Osteocyte (in vitro differentiated cells): Measurements from ENCODE around the gene DCDC2B. TPM values are rescaled to one million over a fixed set of nuclear protein-coding genes. Genes with fewer than 3 reads are reported as not detected.

Source experiments
- DNase-seq: peaks from one replicate; pipeline ENCODE4 v3.0.0; 2021; ENCODE audit warnings: mixed read lengths; ENCODE audit not compliant: unreplicated experiment; ENCODE audit errors: extremely low spot score
- H3K27ac Mint-ChIP-seq: one replicate; pipeline ENCODE4 v1.8.0; 2021; ENCODE audit warnings: mild to moderate bottlenecking, mixed read lengths; ENCODE audit not compliant: unreplicated experiment
- H3K27me3 Mint-ChIP-seq: one replicate; pipeline ENCODE4 v1.8.0; 2021; ENCODE audit warnings: mixed read lengths; ENCODE audit not compliant: unreplicated experiment
- H3K36me3 Mint-ChIP-seq: one replicate; pipeline ENCODE4 v1.8.0; 2021; ENCODE audit warnings: mixed read lengths; ENCODE audit not compliant: unreplicated experiment
- H3K4me1 Mint-ChIP-seq: one replicate; pipeline ENCODE4 v1.8.0; 2021; ENCODE audit warnings: mixed read lengths; ENCODE audit not compliant: unreplicated experiment
- H3K4me3 Mint-ChIP-seq: one replicate; pipeline ENCODE4 v1.8.0; 2021; ENCODE audit warnings: mild to moderate bottlenecking, moderate library complexity, mixed read lengths; ENCODE audit not compliant: unreplicated experiment
- H3K9me3 Mint-ChIP-seq: one replicate; pipeline ENCODE4 v1.8.0; 2021; ENCODE audit warnings: mixed read lengths; ENCODE audit not compliant: unreplicated experiment
- total RNA-seq: library from RNA; stranded (reverse); gene quantifications from 2 replicates; pipeline ENCODE4 v1.2.1, GENCODE V29; 2021
- TF ChIP-seq, protein P1 (sequence below): fragments of 200-600 bp; sonication (generic); IDR thresholded peaks from 2 replicates; pipeline ENCODE4 v1.5.0; 2021; ENCODE audit warnings: antibody characterized with exemption, mild to moderate bottlenecking, moderate library complexity

The DCDC2B gene
- total RNA-seq, 1 donor from 2014 or later, result not detected

DNA sequence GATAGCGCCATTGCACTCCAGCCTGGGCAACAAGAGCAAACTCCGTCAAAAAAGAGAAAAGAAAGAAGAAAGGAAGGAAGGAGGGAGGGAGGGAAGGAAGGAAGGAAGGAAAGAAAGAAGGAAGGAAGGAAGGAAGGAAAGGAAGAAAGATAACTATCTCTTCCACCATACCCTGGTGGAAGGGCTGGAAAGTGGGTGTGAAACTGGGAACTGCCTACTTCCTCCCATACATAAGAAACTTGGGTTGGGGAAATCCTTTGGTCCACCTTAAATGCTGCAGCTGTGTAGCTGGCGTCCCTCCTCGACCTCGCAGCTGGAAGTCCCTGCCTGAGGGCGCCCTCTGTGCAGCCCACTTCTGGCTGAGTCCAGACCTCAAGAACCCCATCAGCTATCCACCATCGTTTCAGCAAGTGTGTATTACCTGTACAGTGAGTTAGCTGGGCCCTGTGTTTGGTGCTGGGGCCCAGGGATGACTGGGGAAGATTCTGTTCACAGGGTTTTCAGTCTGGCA lies 33.5 kb downstream of the DCDC2B start:
- H3K9me3 Mint-ChIP-seq, result no peaks in the 10 kb centered on the region
- no peaks in the 10 kb centered on the region for H3K36me3 Mint-ChIP-seq
- peaks cover 37% of the 10 kb centered on the region for H3K4me1 Mint-ChIP-seq
- DNase-seq, result no peak
- no peaks in the 10 kb centered on the region for H3K27me3 Mint-ChIP-seq
- TF ChIP-seq, protein P1, sequence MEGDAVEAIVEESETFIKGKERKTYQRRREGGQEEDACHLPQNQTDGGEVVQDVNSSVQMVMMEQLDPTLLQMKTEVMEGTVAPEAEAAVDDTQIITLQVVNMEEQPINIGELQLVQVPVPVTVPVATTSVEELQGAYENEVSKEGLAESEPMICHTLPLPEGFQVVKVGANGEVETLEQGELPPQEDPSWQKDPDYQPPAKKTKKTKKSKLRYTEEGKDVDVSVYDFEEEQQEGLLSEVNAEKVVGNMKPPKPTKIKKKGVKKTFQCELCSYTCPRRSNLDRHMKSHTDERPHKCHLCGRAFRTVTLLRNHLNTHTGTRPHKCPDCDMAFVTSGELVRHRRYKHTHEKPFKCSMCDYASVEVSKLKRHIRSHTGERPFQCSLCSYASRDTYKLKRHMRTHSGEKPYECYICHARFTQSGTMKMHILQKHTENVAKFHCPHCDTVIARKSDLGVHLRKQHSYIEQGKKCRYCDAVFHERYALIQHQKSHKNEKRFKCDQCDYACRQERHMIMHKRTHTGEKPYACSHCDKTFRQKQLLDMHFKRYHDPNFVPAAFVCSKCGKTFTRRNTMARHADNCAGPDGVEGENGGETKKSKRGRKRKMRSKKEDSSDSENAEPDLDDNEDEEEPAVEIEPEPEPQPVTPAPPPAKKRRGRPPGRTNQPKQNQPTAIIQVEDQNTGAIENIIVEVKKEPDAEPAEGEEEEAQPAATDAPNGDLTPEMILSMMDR, result no peak
- no peak overlapping the region for H3K4me3 Mint-ChIP-seq
- peak overlapping the region; percentile 71 for H3K27ac Mint-ChIP-seq

DNA sequence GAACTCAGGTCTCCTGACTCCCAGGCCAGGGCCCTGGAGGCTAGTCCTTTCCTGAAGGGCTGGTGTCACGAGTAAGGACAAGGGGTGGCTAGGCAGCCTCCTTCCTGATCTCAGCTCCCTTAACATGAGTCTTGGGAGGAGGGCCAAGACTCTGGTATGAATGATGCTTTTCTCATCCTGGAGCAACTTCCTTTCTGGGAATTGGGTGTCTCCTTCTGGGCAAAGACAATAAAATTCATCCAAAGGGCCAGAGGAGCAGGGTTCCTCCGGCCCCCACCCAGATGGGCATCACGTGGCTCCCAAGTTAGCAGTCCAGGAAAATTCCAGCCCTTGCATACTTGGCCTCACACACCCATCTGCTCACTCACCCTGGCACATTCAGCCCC lies 38.0 kb downstream of the DCDC2B start, which contains the start of gene FAM167B:
Gene FAM167B (plus strand): TSS at position 335 of the 386 bp plus-strand sequence. CDS start 200 bp downstream, outside the sequence.
- Mint-ChIP-seq H3K9me3 (no peaks in the 10 kb centered on the region), H3K27ac (peak within 1 kb of the TSS; percentile 68), H3K27me3 (no peaks in the 10 kb centered on the region), H3K36me3 (no peaks in the 10 kb centered on the region), H3K4me1 (peaks cover 40% of the 10 kb centered on the region), H3K4me3 (no peak within 1 kb of the TSS)
- TF ChIP-seq, protein P1, result no peak
- DNase-seq, result no peak

DNA sequence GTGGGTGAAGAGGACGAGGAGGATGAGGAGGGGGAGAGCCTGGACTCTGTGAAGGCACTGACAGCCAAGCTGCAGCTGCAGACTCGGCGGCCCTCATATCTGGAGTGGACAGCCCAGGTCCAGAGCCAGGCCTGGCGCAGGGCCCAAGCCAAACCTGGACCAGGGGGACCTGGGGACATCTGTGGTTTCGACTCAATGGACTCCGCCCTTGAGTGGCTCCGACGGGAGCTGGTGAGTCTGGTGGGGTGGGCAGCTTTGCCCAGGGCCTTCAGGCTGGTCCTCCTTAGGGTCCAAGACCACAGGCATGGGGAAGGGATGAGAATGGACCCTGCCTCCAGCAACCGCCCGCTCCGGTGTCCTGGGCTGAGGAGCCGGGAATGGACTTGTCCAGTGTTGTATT lies 38.6 kb downstream of the DCDC2B start:
- DNase-seq, result no peak
- no peaks in the 10 kb centered on the region for H3K36me3 Mint-ChIP-seq
- H3K4me1 Mint-ChIP-seq, result peaks cover 35% of the 10 kb centered on the region
- peak overlapping the region; percentile 68 for H3K27ac Mint-ChIP-seq
- no peaks in the 10 kb centered on the region for H3K9me3 Mint-ChIP-seq
- no peaks in the 10 kb centered on the region for H3K27me3 Mint-ChIP-seq
- H3K4me3 Mint-ChIP-seq, result no peak overlapping the region
- TF ChIP-seq, protein P1, result no peak

GRCh38 chr1:32247983-32248889 lies 39.3 kb downstream of the DCDC2B start:
- peaks cover 31% of the 10 kb centered on the region for H3K4me1 Mint-ChIP-seq
- no peaks in the 10 kb centered on the region for H3K36me3 Mint-ChIP-seq
- H3K4me3 Mint-ChIP-seq, result no peak overlapping the region
- peak; percentile 91 for DNase-seq
- no peaks in the 10 kb centered on the region for H3K9me3 Mint-ChIP-seq
- H3K27ac Mint-ChIP-seq, result peak overlapping the region; percentile 23
- TF ChIP-seq, protein P1, result peak; percentile 82
- H3K27me3 Mint-ChIP-seq, result no peaks in the 10 kb centered on the region

GRCh38 chr1:32249831-32250525 lies 41.1 kb downstream of the DCDC2B start:
- DNase-seq, result no peak
- TF ChIP-seq, protein P1, result no peak
- Mint-ChIP-seq H3K9me3 (no peaks in the 10 kb centered on the region), H3K4me1 (peaks cover 31% of the 10 kb centered on the region), H3K27me3 (no peaks in the 10 kb centered on the region), H3K27ac (no peak overlapping the region), H3K4me3 (no peak overlapping the region), H3K36me3 (no peaks in the 10 kb centered on the region)
